Activated T-helper 1 cell treated with anti-CD3 and anti-CD28 coated beads, Interleukin-12 subunit alpha, Interleukin-12 subunit beta, Interleukin-2, Interleukin-4 antibody, amounts not matched to agents 30 ng/mL and 10 ng/mL and 1 ng/mL, durations not matched to agents 14 hours and 24 hours and 36 hours (primary cell): ENCODE measurements around the gene CSRP1. TPM values are rescaled to one million over a fixed set of nuclear protein-coding genes. Genes with fewer than 3 reads are reported as not detected.
"Not testable (repeated sequence)": the region's sequence is repeated elsewhere in the genome, so short reads cannot be mapped to it uniquely, and the experiment has no call there.

ENCODE experiments used
- DNase-seq: peaks from one replicate; pipeline ENCODE4 v3.0.0; 2021; ENCODE audit warnings: low spot score
- H3K27ac Mint-ChIP-seq: one replicate; pipeline ENCODE4 v1.8.0; 2021; ENCODE audit warnings: mild to moderate bottlenecking, mixed read lengths
- H3K27me3 Mint-ChIP-seq: one replicate; pipeline ENCODE4 v1.8.0; 2022; ENCODE audit warnings: mild to moderate bottlenecking, moderate library complexity, mixed read lengths; ENCODE audit not compliant: insufficient read depth
- H3K36me3 Mint-ChIP-seq: one replicate; pipeline ENCODE4 v1.8.0; 2021; ENCODE audit warnings: low read depth, mixed read lengths
- H3K4me1 Mint-ChIP-seq: one replicate; pipeline ENCODE4 v1.8.0; 2021; ENCODE audit warnings: low read depth, mixed read lengths
- H3K4me3 Mint-ChIP-seq: one replicate; pipeline ENCODE4 v1.8.0; 2021; ENCODE audit warnings: mild to moderate bottlenecking, moderate library complexity, mixed read lengths
- H3K9me3 Mint-ChIP-seq: one replicate; pipeline ENCODE4 v1.8.0; 2021; ENCODE audit warnings: mixed read lengths
- intact Hi-C: fragments of 100-400 bp; cut with micrococcal nuclease; formaldehyde crosslinking; loops from one replicate; pipeline ENCODE4 v1.15.1; 2024
- total RNA-seq: library from RNA; stranded (reverse); gene quantifications from 2 replicates; pipeline ENCODE4 v1.2.3, GENCODE V29; 2022

The CSRP1 gene
- total RNA-seq, 1 donor from 2014 or later = 66.0 TPM

GRCh38 chr1:201482755-201483154 lies 24.2 kb downstream of the CSRP1 start:
- Mint-ChIP-seq H3K9me3 (no peaks in the 10 kb centered on the region), H3K4me3 (no peak overlapping the region), H3K27ac (no peak overlapping the region), H3K27me3 (peaks cover 9% of the 10 kb centered on the region), H3K36me3 (peaks cover 6% of the 10 kb centered on the region), H3K4me1 (peaks cover 27% of the 10 kb centered on the region)
- DNase-seq = no peak
- intact Hi-C loops = loop anchor here (1.0 to 5.0 kb wide), 4 partner anchors 25 to 220 kb away; partner anchors contain the start of gene CSRP1

GRCh38 chr1:201481761-201482493 lies 25.0 kb downstream of the CSRP1 start:
- Mint-ChIP-seq H3K36me3 (peaks cover 6% of the 10 kb centered on the region), H3K4me1 (peaks cover 26% of the 10 kb centered on the region), H3K4me3 (peak overlapping the region; percentile 76), H3K27me3 (peaks cover 13% of the 10 kb centered on the region), H3K9me3 (no peaks in the 10 kb centered on the region), H3K27ac (no peak overlapping the region)
- intact Hi-C loops = loop anchor here (1.0 to 5.0 kb wide), 5 partner anchors 25 to 220 kb away; partner anchors contain the start of gene CSRP1
- DNase-seq = peak; percentile 71

GRCh38 chr1:201481004-201481380 lies 25.9 kb downstream of the CSRP1 start:
- H3K27ac Mint-ChIP-seq = no peak overlapping the region
- intact Hi-C loops = loop anchor here (1.0 to 5.0 kb wide), 2 partner anchors 33 to 221 kb away; no protein-coding TSS in a partner anchor

GRCh38 chr1:201480231-201481003 lies 26.5 kb downstream of the CSRP1 start:
- peak; percentile 69 for DNase-seq
- H3K4me3 Mint-ChIP-seq = peak overlapping the region; percentile 76
- peaks cover 18% of the 10 kb centered on the region for H3K27me3 Mint-ChIP-seq
- intact Hi-C loops = loop anchor here (1.0 to 5.0 kb wide), 4 partner anchors 11 to 222 kb away; partner anchors contain the start of gene PHLDA3
- H3K27ac Mint-ChIP-seq = no peak overlapping the region
- H3K9me3 Mint-ChIP-seq = no peaks in the 10 kb centered on the region
- H3K4me1 Mint-ChIP-seq = peaks cover 27% of the 10 kb centered on the region
- peaks cover 2% of the 10 kb centered on the region for H3K36me3 Mint-ChIP-seq

More at GRCh38 chr1:201481004-201481380, 25.9 kb downstream of the CSRP1 start:
- Mint-ChIP-seq H3K27me3 (peaks cover 18% of the 10 kb centered on the region), H3K4me1 (peaks cover 26% of the 10 kb centered on the region), H3K36me3 (peaks cover 6% of the 10 kb centered on the region), H3K9me3 (no peaks in the 10 kb centered on the region), H3K4me3 (peak overlapping the region; percentile 76)
- no peak for DNase-seq

GRCh38 chr1:201479201-201479730 lies 27.7 kb downstream of the CSRP1 start:
- Mint-ChIP-seq H3K27me3 (peaks cover 21% of the 10 kb centered on the region), H3K36me3 (peaks cover 2% of the 10 kb centered on the region), H3K4me3 (no peak overlapping the region), H3K4me1 (peaks cover 27% of the 10 kb centered on the region), H3K9me3 (no peaks in the 10 kb centered on the region), H3K27ac (no peak overlapping the region)
- no peak for DNase-seq
- intact Hi-C loops = no loop called here

GRCh38 chr1:201478666-201479065 lies 28.3 kb downstream of the CSRP1 start:
- intact Hi-C loops, H3K9me3 Mint-ChIP-seq, H3K36me3 Mint-ChIP-seq, DNase-seq, H3K4me3 Mint-ChIP-seq, H3K27ac Mint-ChIP-seq: not testable (repeated sequence)
- Mint-ChIP-seq H3K4me1 (peaks cover 27% of the 10 kb centered on the region), H3K27me3 (peaks cover 24% of the 10 kb centered on the region)

GRCh38 chr1:201476670-201477344 lies 30.1 kb downstream of the CSRP1 start:
- intact Hi-C loops = no loop called here
- Mint-ChIP-seq H3K4me1 (peaks cover 24% of the 10 kb centered on the region), H3K27me3 (peaks cover 35% of the 10 kb centered on the region), H3K4me3 (no peak overlapping the region), H3K36me3 (no peaks in the 10 kb centered on the region), H3K9me3 (no peaks in the 10 kb centered on the region), H3K27ac (no peak overlapping the region)
- no peak for DNase-seq

GRCh38 chr1:201475915-201476669 lies 30.8 kb downstream of the CSRP1 start:
- Mint-ChIP-seq H3K27ac (no peak overlapping the region), H3K4me3 (no peak overlapping the region), H3K36me3 (no peaks in the 10 kb centered on the region), H3K4me1 (peaks cover 18% of the 10 kb centered on the region), H3K27me3 (peaks cover 38% of the 10 kb centered on the region), H3K9me3 (no peaks in the 10 kb centered on the region)
- intact Hi-C loops = no loop called here
- no peak for DNase-seq

- Mint-ChIP-seq H3K9me3 (no peaks in the 10 kb centered on the region), H3K36me3 (no peaks in the 10 kb centered on the region), H3K4me3 (no peak overlapping the region), H3K27me3 (peaks cover 44% of the 10 kb centered on the region), H3K4me1 (peaks cover 14% of the 10 kb centered on the region), H3K27ac (no peak overlapping the region)
- no peak for DNase-seq
- intact Hi-C loops = no loop called here
Measured at GRCh38 chr1:201475130-201475529, 31.8 kb downstream of the CSRP1 start.

- Mint-ChIP-seq H3K36me3 (no peaks in the 10 kb centered on the region), H3K4me3 (no peak overlapping the region), H3K4me1 (peaks cover 15% of the 10 kb centered on the region), H3K27me3 (peaks cover 46% of the 10 kb centered on the region), H3K9me3 (no peaks in the 10 kb centered on the region), H3K27ac (no peak overlapping the region)
- intact Hi-C loops = no loop called here
- no peak for DNase-seq
Measured at GRCh38 chr1:201473296-201473695, 33.6 kb downstream of the CSRP1 start.

- intact Hi-C loops, H3K9me3 Mint-ChIP-seq: not testable (repeated sequence)
Measured at GRCh38 chr1:201472321-201472720, 34.6 kb downstream of the CSRP1 start.

GRCh38 chr1:201471772-201472171 lies 35.2 kb downstream of the CSRP1 start:
- Mint-ChIP-seq H3K4me3 (no peak overlapping the region), H3K9me3 (no peaks in the 10 kb centered on the region), H3K4me1 (peaks cover 24% of the 10 kb centered on the region), H3K27me3 (peaks cover 47% of the 10 kb centered on the region), H3K36me3 (peaks cover 4% of the 10 kb centered on the region), H3K27ac (no peak overlapping the region)
- intact Hi-C loops = no loop called here
- DNase-seq = no peak

More at GRCh38 chr1:201472321-201472720, 34.6 kb downstream of the CSRP1 start:
- not testable (repeated sequence) for H3K36me3 Mint-ChIP-seq, H3K27ac Mint-ChIP-seq, DNase-seq, H3K4me3 Mint-ChIP-seq
- H3K4me1 Mint-ChIP-seq = peaks cover 24% of the 10 kb centered on the region
- H3K27me3 Mint-ChIP-seq = peaks cover 48% of the 10 kb centered on the region
